Measurements from ENCODE around the gene AFDN.
"Not testable (repeated sequence)": the region's sequence is repeated elsewhere in the genome, so short reads cannot be mapped to it uniquely, and the experiment has no call there.

Gene AFDN

DNA sequence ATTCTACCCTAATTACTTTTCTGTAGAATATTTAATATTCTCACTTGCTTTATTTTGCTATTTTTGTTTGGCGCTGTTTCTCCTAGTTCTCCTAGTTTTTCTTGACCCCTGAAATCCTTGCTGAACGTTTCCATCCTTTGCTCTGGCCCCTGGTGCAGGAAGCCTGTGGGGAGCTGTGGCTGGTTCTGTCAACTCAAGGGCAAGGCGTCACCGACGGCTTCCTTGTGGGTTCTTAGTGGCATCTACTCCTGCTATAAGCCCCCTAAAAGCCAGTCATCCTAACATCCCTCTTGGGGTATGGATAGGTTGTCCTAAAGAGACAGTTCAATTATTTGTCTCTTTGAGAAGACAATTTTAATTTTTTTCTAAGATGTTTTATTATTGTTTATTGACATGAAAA is 133.9 kb downstream of the AFDN start:
- no peak for DNase-seq

DNA sequence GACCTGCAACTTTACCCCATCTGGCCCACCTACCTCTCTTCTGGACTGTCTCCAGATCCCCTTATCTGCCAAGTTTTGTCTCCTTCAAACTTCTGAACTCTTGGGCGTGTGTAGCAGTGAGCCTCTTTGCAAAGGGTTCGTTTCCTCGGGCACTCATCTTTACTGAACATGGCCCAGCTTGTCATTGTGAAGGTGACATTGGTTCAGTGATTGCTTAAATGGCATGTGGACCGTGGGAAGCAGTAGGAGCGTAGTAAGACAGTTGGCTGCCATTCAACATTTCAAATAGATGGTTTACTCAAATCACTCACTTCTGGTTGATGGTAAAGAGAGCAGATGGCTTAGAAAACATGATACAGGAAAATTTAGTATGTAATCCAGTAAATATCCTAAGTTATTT is 136.0 kb downstream of the AFDN start:
- DNase-seq: no peak

DNA sequence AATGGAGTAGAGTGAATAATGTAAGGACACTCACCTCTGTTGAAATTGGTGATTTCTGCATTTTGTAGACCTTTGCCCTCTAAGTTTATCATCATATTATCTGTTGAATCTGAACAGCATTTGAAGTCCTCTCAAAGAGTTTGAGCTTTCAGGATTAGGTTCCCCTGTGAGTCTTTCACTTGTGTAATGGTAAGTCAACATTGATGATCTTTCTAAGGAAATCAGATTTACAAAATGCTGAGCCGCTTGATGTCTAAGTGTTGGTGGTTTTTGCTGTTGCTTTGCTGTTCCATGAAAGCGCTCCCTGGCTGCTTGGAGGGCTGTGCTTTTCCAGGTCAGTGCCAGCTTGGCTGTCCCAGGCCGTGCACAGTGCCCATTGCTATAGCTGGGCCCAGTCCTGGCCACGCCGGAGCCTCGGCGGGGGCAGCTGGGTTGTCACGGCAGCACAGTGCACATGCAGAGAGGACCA is 136.9 kb downstream of the AFDN start:
- no peak for DNase-seq

DNA sequence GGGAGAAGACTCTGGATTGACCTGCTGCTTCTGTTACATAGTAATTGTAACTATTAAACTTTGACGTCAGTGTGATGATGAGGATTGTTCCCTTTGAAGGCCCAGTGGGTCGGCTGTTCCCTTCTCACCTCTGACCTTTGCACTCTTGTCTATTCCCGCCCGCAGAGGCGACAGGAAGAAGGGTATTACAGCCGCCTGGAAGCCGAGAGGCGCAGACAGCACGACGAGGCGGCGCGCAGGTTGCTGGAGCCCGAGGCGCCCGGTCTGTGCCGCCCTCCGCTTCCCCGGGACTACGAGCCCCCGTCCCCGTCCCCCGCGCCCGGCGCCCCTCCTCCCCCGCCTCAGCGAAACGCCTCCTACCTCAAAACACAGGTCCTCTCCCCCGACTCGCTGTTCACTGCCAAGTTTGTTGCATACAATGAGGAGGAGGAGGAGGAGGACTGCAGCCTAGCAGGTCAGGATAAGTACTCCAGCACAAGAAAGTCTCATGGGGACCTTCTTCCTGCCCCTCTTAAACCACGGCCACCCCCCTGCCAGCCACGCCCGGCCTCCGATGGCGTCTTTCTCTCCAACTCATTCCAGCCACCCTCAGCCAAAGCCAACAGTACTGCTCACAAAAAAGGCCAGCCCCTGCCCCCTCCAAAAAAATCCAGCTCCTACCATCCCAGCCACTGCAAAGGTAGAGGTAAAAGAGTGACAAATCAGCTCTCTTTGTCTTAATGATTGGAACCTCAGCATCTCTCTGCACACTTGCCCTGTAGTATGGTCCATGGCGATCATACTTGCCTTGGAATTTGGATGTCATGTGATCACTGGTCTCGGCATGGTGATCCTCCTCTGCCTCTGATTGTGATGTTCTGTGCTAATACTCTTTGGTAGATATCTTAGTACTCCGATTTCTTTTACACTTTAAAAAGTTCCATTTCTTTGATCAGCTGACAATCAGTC is 139.2 kb downstream of the AFDN start:
- DNase-seq: peak in 1 of 2 experiments; percentile 20

DNA sequence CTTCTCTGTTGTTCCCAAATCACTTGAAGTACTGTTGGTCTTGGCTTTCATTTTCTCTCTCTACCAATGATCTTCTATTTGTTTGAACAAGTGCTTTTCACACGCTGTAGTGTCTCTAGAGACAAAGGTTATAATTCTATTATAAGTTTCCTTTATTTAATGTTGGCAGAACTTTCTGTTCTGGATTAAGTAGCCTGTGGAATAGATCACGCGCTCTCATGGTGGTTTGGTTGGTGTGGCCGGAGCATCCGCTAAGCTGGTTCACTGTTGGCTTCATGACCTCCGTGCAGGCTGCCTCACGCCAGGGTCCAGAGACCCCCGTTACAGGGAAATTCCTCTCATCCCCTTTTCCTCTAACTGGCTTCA is 139.8 kb downstream of the AFDN start:
- DNase-seq: no peak

DNA sequence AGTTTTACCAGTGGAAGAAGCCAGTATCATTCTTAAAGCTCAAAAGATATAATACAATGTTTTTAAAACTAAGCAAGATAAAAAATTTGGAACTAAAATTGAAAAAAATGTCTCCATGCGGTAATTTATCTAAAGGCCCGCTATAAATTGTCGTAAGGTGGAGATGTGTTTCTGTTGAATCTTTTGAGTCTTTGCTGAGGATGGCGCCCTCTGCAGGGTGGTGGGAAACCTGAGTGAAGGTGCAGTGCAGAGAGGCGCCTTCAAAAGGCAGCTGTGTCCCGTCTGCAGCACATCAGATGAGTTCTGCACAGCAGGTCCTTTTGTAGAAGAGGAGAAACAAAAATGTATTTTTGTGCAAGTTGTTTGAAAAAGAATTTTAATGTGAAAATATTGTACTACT is 141.4 kb downstream of the AFDN start:
- peak in 1 of 2 experiments; percentile 57 for DNase-seq

DNA sequence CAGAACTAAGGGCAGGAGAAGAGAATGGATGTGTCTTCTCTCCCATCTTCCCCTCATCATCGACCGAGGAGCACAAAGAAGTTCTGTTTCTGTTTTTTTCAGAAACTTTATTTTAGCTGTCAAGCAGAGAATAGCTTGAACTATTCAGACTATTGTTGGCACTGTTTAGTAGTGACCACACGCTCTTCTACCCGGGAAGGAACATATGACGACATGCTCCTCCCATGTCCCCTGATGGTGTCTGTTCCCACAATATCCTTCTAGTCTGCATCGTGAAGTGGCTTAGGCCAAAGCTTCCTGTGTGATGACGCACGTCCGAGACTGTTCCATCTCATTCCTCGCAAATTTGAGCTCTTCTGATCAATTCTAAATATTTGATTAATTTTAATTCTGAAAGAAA is 143.5 kb downstream of the AFDN start:
- no peak for DNase-seq

DNA sequence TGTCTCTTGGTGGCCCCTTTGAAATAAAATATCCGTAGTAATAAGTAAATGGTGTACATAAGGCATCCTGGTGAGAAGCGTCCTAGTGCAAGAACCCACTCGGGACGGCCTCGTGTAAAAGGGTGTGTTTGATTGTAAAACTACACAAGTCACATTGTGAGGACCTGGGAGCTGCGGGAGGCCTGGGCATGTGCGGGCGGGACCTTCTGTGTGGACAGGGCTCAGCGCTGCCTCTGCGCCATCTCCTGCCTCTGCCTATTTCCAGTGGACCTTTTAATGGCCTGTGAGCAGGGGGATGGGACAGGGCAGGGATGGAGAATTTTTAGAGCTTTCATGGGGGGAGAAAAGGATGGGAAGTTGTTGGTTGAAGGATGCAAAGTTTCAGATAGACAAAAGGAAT is 145.5 kb downstream of the AFDN start:
- no peak for DNase-seq

DNA sequence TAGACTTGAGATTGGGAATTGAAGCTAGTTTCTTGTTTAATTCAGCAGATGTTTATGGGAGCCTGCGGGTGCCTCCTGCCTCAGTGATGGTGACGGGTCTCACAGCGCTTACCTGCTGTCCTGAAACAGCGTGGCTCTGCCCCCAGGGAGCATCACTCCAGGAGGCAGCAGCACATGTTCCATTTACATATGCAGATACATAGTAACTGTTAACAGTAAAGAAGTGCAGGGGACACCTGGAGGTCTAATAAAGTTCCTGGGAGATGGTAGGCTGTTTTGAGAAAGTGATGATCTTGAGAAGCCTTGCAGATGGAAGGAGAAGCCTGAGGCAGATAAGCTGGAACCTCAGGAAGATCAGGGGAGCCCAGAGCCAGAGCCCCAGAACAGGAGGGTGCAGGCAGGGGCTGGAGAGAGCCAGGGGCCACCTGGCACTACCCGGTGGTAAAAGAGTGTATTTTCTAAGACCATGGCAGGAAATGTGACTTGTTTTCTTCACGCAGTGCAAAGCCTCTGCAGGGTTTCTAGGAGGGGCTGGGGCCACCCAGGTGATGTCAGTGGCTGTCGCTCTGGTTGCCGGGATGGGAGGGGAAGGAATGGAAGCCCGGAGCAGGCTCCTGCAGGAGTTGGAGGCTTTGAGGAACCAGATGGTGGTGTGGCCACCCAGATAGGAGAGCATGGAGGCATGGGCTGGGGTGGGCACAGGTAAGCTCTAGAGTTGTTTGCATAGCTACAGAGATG is 146.6 kb downstream of the AFDN start:
- peak; percentile 14 to 61 for DNase-seq

DNA sequence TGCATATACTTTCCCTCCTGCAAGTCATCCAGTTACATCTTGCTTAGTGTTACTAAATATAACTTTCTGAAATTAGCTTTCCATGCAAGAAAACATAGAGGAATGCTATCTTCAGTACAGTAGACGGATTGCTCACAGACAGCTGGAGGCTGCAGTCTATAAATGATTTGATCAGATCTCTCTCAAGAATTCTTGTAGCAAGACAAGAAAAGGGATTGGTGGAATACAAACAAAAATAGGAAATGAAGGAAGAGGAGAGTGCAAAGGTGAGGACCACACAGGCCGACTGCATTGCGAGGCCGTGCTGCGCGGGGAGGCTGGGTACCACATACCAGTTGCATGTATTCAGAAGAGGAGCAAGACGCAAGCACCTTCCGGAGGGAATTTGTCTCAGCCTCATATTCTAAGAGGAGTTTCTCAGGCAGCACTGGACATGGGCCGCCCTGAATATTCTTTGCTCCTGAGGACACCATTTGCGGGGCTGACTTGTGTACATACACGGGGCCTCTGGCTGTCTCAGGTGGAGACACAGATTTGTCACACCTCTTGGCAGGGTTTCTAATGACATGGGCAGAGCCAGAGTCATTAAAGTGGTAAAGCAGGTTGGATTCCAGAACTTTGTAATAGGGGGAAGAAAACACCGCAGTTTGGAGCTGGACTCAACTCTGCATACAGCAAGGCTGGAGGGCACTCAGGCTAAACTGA is 148.1 kb downstream of the AFDN start:
- no peak for DNase-seq

DNA sequence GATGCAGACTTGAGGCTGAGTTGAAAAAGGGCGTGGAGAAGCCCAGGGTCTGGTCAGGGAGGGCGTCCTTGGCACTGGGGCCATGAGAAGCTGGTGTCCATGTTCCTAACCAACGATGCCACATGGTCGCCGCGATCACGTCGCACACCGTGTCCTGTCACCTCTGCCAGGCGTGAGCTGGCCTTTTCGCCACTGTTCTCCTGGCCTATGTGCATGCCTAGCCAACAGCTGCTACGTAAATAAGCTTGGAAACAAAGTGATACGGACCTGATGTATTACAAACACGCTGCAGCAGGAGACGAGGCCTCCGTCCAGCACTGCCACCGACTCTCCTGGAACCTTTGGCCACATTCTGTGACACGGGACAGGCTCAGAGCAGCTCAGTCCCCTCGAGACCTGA is 148.7 kb downstream of the AFDN start:
- no peak for DNase-seq

DNA sequence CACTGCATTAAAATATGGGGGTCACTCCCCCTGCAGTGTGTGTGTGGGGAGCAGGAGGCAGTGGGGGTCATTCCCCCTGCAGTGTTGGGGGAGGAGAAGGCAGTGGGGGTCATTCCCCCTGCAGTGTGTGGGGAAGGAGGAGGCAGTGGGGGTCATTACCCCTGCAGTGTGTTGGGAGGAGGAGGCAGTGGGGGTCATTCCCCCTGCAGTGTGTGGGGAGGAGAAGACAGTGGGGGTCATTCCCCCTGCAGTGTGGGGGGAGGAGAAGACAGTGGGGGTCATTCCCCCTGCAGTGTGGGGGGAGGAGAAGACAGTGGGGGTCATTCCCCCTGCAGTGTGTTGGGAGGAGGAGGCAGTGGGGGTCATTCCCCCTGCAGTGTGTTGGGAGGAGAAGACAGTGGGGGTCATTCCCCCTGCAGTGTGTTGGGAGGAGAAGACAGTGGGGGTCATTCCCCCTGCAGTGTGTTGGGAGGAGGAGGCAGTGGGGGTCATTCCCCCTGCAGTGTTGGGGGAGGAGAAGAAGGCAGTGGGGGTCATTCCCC is 149.5 kb downstream of the AFDN start:
- not testable (repeated sequence) for DNase-seq

DNA sequence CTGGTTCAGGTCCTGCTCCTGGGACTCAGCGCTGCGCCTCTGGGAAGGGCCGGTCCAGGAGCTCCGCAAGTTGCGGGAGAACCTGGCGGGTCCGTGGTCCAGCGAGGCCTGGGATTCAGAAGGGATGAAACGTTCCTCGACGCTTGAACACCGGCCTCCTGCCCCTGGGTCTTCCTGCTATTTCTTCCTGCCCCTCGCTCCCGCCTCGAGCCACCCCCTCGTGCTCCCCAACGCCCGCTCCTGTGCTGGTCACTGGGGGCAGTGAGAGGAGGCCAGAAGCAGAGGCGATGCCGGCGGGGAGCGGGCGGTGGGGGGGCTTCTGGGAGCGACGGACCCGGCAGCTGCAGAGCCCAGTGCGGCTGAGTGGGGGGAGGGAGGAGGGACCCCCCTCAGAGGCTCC is 150.0 kb downstream of the AFDN start:
- peak in 1 of 2 experiments; percentile 40 for DNase-seq

DNA sequence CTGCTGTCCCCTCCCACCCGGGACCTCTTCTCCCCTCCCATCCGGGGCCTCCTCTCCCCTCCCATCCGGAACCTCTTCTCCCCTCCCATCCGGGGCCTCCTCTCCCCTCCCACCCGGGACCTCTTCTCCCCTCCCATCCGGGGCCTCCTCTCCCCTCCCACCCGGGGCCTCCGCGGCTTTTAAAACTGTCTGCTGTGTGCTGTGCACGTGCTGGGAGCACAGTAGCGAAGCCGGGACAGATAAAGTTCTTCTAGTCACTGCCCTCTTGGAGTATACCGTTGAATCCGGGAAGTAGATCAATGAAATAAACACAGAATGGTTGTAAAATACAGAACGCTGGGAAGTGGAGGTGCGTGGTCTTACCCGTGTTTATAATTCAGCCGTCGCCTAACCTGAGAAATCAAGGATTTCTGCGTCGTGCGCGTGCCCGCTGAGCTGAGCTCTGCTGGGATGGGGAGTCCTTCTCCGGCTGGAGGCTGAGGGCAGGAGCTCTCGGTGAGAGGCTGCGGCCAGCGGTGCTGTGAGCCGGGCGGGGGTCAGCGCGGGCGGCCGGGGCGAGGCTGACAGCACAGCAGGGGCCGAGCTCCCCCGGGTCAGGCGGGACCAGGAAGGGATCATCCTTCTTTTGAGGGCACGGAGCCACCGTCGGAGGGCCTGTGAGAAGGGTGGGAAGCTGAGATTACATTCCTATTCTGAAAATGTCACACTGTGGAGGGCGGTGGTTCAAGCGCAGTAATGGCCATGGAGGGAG is 151.2 kb downstream of the AFDN start:
- no peak for DNase-seq

DNA sequence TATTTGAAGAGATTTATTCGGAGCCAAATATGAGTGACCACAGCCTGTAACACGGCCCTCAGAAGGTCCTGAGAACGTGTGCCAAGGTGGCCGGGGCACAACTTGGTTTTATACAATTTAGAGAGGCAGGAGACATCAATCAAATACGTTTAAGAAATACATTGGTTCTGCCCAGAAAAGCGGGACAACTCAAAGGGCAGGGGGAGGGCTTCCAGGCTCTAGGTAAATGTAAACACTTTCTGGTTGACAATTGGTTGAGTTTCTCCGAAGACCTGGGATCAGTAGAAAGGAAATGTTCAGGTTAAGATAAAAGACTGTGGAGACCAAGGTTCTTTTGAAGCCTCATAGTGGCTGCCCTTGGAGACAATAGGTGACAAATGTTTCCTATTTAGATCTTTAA is 151.9 kb downstream of the AFDN start:
- DNase-seq: no peak

DNA sequence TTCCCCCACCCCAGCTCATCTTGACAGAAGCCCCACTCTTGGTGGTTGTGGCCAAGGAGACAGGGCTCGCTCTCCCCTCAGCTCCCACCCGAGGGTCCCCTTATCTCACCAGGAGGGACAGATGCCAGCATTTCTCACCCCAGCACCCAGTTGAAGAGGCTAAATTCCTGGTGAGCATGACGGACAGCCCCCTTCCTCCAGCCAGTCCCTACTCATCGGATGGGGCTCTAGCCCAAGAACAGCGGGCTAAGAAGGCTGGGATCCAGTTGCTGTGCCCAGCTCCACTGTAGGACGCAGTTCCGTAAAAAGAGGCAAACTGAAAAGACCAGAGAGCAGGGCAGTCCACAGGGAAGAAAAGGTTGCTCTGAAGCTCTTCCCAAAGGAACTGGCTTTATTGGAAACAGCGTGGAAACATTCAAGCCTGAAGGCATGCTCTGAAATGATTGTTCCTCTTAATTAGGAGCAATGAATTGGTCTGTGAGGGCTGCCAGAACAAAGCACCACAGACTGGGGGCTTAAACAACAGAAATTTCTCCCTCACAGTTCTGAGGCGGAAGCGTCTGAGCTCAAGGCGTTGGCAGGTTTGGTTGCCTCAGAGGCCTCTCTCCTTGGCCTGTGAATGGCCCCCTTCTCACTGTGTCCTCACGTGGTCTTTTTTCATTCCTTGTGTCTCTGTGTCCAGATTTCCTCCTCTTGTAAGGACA is 152.9 kb downstream of the AFDN start:
- DNase-seq: no peak

DNA sequence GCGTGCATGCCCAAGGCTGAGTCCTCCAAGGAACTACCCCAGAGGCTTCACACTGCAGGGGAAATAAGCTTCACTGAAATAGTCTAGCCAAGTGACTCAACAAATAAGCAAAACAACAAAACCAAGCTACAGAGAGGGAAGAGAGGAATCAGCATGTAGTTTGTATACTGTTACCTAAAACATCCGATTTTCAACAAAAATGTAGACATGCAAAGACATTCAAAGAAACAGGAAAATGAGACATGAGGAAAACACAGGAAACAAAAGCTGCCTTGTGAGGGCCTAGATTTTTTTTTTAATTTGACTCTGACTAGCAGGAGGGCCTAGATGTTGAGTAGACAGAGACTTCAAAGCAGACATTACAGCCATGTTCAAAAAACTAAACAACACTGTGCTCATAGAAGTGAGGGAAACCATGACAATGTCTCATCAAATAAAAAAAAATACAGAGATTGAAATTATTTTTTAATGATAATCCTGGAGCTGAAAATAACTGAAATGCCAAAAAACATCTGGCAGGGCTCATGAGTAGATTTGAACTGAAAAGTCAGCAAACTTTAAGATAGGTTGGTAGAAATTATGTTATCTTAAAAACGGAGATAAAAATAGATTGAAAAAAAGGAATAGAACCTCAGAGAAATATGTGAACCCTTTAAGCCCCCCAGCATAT is 154.3 kb downstream of the AFDN start:
- DNase-seq: no peak

DNA sequence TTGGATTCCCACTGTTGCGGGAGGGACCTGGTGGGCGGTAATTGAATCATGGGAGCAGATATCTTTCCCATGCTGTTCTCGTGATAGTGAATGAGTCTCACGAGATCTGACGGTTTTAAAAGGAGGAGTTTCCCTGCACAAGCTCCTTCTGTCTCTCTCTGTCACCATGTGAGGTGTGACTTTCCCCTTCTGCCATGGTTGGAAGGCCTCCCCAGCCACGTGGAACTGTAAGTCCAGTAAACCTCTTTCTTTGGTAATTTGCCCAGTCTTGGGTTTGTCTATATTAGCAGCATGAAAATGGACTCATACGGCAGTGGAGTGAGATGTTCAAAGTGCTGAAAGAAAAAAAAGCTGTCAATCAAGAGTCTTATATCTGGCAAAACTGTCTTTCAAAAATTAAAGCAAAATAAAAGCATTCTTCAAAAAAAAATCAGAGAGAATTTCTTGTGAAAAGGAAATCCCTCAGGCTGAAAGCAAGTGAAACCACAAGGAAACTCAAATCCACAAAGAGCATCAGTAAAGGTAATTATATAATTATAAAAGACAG is 155.3 kb downstream of the AFDN start:
- no peak for DNase-seq

DNA sequence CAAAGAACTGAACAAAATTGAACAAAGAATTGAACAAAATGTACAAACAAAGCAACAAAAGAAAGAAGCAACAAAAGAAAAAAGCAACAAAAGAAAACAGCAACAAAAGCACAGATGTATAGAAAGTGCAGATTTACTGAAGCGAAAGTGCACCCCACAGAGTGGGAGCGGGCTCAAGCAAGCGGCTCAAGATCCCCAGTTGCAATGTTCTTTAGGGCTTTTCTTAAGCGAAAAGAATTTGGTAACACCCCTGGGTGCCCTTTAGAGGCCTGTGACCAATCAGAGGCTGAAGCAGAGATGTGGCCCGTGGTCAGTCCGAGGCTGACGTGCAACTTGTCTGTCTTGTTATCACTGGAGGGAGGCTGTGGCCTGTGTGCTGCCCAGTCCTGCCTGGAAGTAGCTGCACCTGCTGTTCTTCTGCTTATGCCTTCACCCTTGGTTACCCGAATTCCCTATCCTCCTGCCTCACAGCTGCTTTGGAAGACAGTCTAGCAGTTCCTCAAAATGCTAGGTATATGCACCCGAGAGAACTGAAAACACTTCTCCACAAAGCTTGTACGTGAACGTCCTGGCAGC is 157.5 kb downstream of the AFDN start:
- DNase-seq: no peak

DNA sequence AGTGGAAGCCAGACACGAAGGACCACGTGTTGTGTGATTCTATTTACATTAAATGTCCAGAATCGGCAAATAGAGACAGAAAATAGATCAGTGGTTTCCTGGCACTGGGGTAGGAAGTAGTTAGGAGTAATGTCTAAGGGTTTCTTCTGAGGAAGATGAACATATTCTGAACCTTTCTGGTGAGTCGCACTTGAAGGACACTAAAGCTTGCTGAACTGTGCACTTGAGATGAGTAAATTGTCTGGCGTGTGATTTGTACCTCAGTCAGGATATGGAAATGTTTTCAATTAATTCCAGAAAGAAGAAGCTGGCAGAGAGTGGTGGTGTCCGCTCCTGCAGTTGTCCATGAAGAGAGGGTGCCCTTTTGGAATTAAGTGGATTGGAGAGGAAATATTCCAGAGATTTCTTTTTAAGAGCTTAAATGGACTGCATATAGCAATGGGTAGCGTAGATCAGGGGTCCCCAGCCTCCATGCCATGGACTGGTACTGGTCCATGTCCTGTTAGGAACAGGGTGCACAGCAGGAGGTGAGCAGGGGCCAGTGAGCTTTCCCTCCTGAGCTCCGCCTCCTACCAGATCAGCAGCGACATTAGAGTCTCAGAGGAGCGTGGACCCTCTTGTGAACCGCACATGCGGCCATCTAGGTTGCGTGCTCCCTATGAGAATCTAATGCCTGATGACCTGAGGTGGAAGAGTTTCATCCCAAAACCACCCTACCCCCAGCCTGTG is 158.3 kb downstream of the AFDN start:
- DNase-seq: no peak
